ENCODE measurements around the gene ZNF138. TPM values are rescaled to one million over a fixed set of nuclear protein-coding genes. Genes with fewer than 3 reads are reported as not detected.

The ZNF138 gene
- total RNA-seq, 1 experiment from 2014 or later = 9.2 TPM

DNA sequence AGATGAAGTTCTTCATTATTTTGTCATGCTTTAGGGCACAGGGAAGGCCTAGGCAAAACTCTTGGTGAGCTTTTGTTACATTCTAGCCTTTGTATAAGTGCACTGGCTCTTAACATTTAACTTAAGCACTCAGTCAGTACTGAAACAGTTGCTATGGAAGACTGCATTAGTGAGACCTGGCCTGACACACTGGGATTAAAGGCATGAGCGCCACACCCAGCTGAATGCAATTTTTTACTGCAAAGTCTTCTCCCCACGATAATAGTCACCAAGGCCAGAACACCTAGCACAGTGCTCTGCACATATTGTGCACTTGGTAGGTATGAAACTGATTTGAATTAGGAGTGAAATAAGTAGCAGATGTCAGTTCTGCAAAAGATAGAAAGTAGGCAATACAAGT is 41.2 kb upstream of the ZNF138 start:
- Histone ChIP-seq H3K27me3 (replicated peaks; ENCODE audit: insufficient read depth, low read depth, low read length, poor library complexity) (no peaks in the 10 kb centered on the region), H3K9me3 (ENCODE audit: low read depth, low read length, poor library complexity, severe bottlenecking) (peaks cover 5% of the 10 kb centered on the region), H3K4me1 (ENCODE audit: insufficient read depth, low read length, poor library complexity, severe bottlenecking) (no peaks in the 10 kb centered on the region), H3K36me3 (ENCODE audit: insufficient read depth, low read length, poor library complexity, severe bottlenecking) (no peaks in the 10 kb centered on the region), H3K27ac (ENCODE audit: low read depth, low read length, poor library complexity, severe bottlenecking) (no peak overlapping the region), H3K4me3 (ENCODE audit: low read depth, low read length, poor library complexity, severe bottlenecking) (no peak overlapping the region)
- intact Hi-C loops (cut with micrococcal nuclease; ENCODE audit: unreplicated experiment) = no loop called here
- CTCF ChIA-PET = no interaction called here
- DNase-seq (ENCODE audit: low spot score) = no peak
- no TSS peak for BruUV-seq (replicated peaks)
- TF ChIP-seq EZH2 (IDR thresholded peaks at IDR 0.05; ENCODE audit: borderline replicate concordance, low read depth, low read length, poor library complexity, severe bottlenecking) (no peak), CTCF (conservative IDR thresholded peaks at IDR 0.05; ENCODE audit: low read depth, low read length) (no peak)
- POLR2A ChIA-PET (ENCODE audit: low non-redundant PET) = no interaction called here

DNA sequence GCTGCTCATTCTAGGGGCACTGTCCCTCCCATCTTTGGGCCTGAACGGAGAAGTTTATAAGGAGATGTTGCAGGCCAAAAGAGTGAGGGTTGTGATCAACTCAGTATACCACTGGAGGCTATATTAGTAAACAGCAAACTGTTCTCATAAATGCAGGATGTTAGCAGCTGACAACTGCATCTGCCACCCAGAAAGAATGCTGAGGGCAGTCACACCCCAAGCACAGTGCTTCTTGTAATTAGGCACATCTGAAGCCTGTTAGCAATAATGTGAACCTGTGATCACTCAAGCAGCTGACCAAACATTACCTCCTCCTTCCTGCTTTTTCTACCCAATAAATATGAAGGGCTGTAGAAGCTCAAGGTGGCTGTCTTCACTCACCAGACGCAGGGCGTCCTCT is 38.4 kb upstream of the ZNF138 start:
- TF ChIP-seq CTCF (conservative IDR thresholded peaks at IDR 0.05; ENCODE audit: low read depth, low read length) = no peak
- TF ChIP-seq EZH2 (IDR thresholded peaks at IDR 0.05; ENCODE audit: borderline replicate concordance, low read depth, low read length, poor library complexity, severe bottlenecking) = no peak
- ChIA-PET CTCF (no interaction called here), POLR2A (ENCODE audit: low non-redundant PET) (no interaction called here)
- Histone ChIP-seq H3K36me3 (ENCODE audit: insufficient read depth, low read length, poor library complexity, severe bottlenecking) (no peaks in the 10 kb centered on the region), H3K27me3 (replicated peaks; ENCODE audit: insufficient read depth, low read depth, low read length, poor library complexity) (no peaks in the 10 kb centered on the region), H3K27ac (ENCODE audit: low read depth, low read length, poor library complexity, severe bottlenecking) (no peak overlapping the region), H3K9me3 (ENCODE audit: low read depth, low read length, poor library complexity, severe bottlenecking) (no peaks in the 10 kb centered on the region), H3K4me3 (ENCODE audit: low read depth, low read length, poor library complexity, severe bottlenecking) (no peak overlapping the region), H3K4me1 (ENCODE audit: insufficient read depth, low read length, poor library complexity, severe bottlenecking) (no peaks in the 10 kb centered on the region)
- BruUV-seq (replicated peaks) = no TSS peak
- no peak for DNase-seq (ENCODE audit: low spot score)
- intact Hi-C loops (cut with micrococcal nuclease; ENCODE audit: unreplicated experiment) = no loop called here

- Histone ChIP-seq H3K27me3 (replicated peaks; ENCODE audit: insufficient read depth, low read depth, low read length, poor library complexity) (no peaks in the 10 kb centered on the region), H3K4me1 (ENCODE audit: insufficient read depth, low read length, poor library complexity, severe bottlenecking) (no peaks in the 10 kb centered on the region), H3K4me3 (ENCODE audit: low read depth, low read length, poor library complexity, severe bottlenecking) (no peak overlapping the region), H3K27ac (ENCODE audit: low read depth, low read length, poor library complexity, severe bottlenecking) (no peak overlapping the region), H3K9me3 (ENCODE audit: low read depth, low read length, poor library complexity, severe bottlenecking) (no peaks in the 10 kb centered on the region), H3K36me3 (ENCODE audit: insufficient read depth, low read length, poor library complexity, severe bottlenecking) (no peaks in the 10 kb centered on the region)
- TF ChIP-seq EZH2 (IDR thresholded peaks at IDR 0.05; ENCODE audit: borderline replicate concordance, low read depth, low read length, poor library complexity, severe bottlenecking) (no peak), CTCF (conservative IDR thresholded peaks at IDR 0.05; ENCODE audit: low read depth, low read length) (no peak)
- DNase-seq (ENCODE audit: low spot score) = no peak
- CTCF ChIA-PET = no interaction called here
- BruUV-seq (replicated peaks) = no TSS peak
- intact Hi-C loops (cut with micrococcal nuclease; ENCODE audit: unreplicated experiment) = no loop called here
- POLR2A ChIA-PET (ENCODE audit: low non-redundant PET) = no interaction called here
These were observed 36.1 kb upstream of the ZNF138 start for GRCh38 chr7:64758151-64758550.
